ENCODE results near the gene NT5DC4. TPM values are rescaled to one million over a fixed set of nuclear protein-coding genes. Genes with fewer than 3 reads are reported as not detected.

The NT5DC4 gene
- total RNA-seq, 1 experiment from 2014 or later: 0.22 TPM

DNA sequence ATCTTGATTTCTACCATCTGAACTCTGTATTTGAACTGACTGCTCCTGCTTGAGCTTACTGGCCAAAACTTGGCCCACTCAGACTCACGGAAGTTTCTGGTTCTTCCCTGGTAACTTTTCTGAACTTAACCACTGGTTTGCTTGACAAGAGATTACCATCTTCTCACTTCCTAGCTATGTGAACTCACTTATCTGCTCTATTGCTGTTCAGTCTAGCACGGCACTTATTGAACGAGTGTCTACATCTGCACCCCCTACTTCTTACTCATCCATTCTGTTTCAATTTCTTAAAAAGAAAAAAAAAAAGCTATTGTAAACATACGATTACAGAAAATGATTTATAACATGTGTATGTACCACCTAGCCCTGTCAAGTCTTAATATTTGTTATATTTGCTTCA is 34.6 kb downstream of the NT5DC4 start:
- intact Hi-C loops (cut with micrococcal nuclease): no loop called here
- Histone ChIP-seq H3K9ac (ENCODE audit: low read length) (no peak overlapping the region), H3K4me3 (replicated peaks in 1 of 2; ENCODE audit: low read depth in 1 of 2, low read length in 2 of 2) (no peak overlapping the region), H3K27me3 (ENCODE audit: insufficient read depth, low read length) (no peaks in the 10 kb centered on the region), H3K9me2 (ENCODE audit: insufficient read depth) (no peaks in the 10 kb centered on the region), H3K36me3 (ENCODE audit: control insufficient read depth in 1 of 2, insufficient read depth in 2 of 2, low read length in 2 of 2) (peaks cover 26 to 65% of the 10 kb centered on the region in 2 experiments), H4K20me1 (ENCODE audit: insufficient read depth) (no peaks in the 10 kb centered on the region), H3K4me1 (ENCODE audit: control insufficient read depth in 1 of 2, insufficient read depth in 2 of 2, low read length in 2 of 2) (no peaks in the 10 kb centered on the region), H2AFZ (ENCODE audit: low read depth, low read length, poor library complexity, severe bottlenecking) (no peak overlapping the region), H3K9me3 (ENCODE audit: control insufficient read depth in 1 of 2, insufficient read depth in 1 of 2, low read depth in 1 of 2, low read length in 2 of 2) (no peaks in the 10 kb centered on the region), H3K79me2 (ENCODE audit: insufficient read depth, low read length) (peaks cover 20% of the 10 kb centered on the region), H3K4me2 (ENCODE audit: low read length) (no peak overlapping the region), H3K27ac (ENCODE audit: low read depth, low read length) (no peak overlapping the region)
- DNase-seq (ENCODE audit: low read depth, low spot score): no peak
- POLR2A ChIA-PET: interaction anchor here (0.6 kb wide), 1 partner anchor 95 kb away, joined by 3 read pairs; no protein-coding TSS in a partner anchor
- CTCF ChIA-PET: interaction anchor here (1.2 kb wide), 1 partner anchor 13 kb away, joined by 3 read pairs; no protein-coding TSS in a partner anchor
- RAD21 ChIA-PET (ENCODE audit: low non-redundant PET in 1 of 2, low total read pairs in 2 of 2, uncharacterized antibody in 2 of 2, unreplicated experiment in 2 of 2): no interaction called here
- BruUV-seq (replicated peaks): no TSS peak
- TF ChIP-seq FOSL1 (IDR thresholded peaks at IDR 0.05; ENCODE audit: low read depth): no peak
- TF ChIP-seq ZFX (IDR thresholded peaks at IDR 0.05): no peak
- ATAC-seq: no peak

DNA sequence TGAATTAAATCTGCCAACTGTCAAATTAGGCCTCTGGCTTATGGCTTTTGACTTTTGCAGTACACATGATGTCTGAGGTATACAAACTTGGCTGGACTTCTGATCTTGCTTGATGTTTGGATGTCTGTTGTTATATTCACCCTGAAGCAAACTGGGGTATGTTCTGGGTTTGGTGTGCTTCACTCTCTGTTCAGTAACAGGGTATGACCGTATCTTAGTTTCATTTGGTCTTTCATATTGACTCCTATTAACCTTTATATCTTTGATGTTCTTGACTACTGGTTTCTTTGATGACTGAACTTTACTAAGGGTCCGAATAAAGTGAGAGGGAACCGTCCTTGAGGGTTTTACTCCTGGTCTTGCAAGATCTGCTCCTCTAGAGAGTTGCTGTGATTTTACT is 35.4 kb downstream of the NT5DC4 start:
- Histone ChIP-seq H3K9me2 (ENCODE audit: insufficient read depth) (no peaks in the 10 kb centered on the region), H3K36me3 (ENCODE audit: control insufficient read depth in 1 of 2, insufficient read depth in 2 of 2, low read length in 2 of 2) (peaks cover 27 to 65% of the 10 kb centered on the region in 2 experiments), H3K79me2 (ENCODE audit: insufficient read depth, low read length) (peaks cover 20% of the 10 kb centered on the region), H3K9ac (ENCODE audit: low read length) (no peak overlapping the region), H2AFZ (ENCODE audit: low read depth, low read length, poor library complexity, severe bottlenecking) (no peak overlapping the region), H3K4me1 (ENCODE audit: control insufficient read depth in 1 of 2, insufficient read depth in 2 of 2, low read length in 2 of 2) (no peaks in the 10 kb centered on the region), H3K27ac (ENCODE audit: low read depth, low read length) (no peak overlapping the region), H3K4me3 (replicated peaks in 1 of 2; ENCODE audit: low read depth in 1 of 2, low read length in 2 of 2) (no peak overlapping the region), H4K20me1 (ENCODE audit: insufficient read depth) (no peaks in the 10 kb centered on the region), H3K9me3 (ENCODE audit: control insufficient read depth in 1 of 2, insufficient read depth in 1 of 2, low read depth in 1 of 2, low read length in 2 of 2) (no peaks in the 10 kb centered on the region), H3K27me3 (ENCODE audit: insufficient read depth, low read length) (no peaks in the 10 kb centered on the region), H3K4me2 (ENCODE audit: low read length) (no peak overlapping the region)
- ChIA-PET POLR2A (no interaction called here), RAD21 (ENCODE audit: low non-redundant PET in 1 of 2, low total read pairs in 2 of 2, uncharacterized antibody in 2 of 2, unreplicated experiment in 2 of 2) (no interaction called here), CTCF (interaction anchor here (1.2 kb wide), 1 partner anchor 14 kb away, joined by 3 read pairs; no protein-coding TSS in a partner anchor)
- intact Hi-C loops (cut with micrococcal nuclease): no loop called here
- ATAC-seq (no peak), DNase-seq (ENCODE audit: low read depth, low spot score) (no peak)
- no TSS peak for BruUV-seq (replicated peaks)
- TF ChIP-seq, protein P1, sequence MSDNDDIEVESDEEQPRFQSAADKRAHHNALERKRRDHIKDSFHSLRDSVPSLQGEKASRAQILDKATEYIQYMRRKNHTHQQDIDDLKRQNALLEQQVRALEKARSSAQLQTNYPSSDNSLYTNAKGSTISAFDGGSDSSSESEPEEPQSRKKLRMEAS (IDR thresholded peaks at IDR 0.05): no peak

DNA sequence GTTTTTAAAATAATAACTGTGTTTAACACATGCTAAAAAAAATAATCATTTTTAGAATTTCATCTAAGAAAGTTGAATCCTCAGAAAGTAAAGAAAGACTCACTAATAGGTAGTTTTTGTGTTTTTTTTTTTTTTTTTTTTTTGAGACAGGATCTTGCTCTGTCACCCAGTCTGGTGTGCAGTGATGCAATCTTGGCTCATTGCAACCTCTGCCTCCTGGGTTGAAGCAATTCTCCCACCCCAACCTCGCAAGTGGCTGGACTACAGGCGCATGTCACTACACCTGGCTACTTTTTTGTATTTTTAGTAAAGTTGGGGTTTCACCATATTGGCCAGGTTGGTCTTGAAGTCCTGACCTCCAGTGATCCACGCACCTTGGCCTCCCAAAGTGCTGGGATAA is 36.4 kb downstream of the NT5DC4 start:
- peaks cover 26 to 66% of the 10 kb centered on the region in 2 experiments for H3K36me3 ChIP-seq (ENCODE audit: control insufficient read depth in 1 of 2, insufficient read depth in 2 of 2, low read length in 2 of 2)
- POLR2A ChIA-PET: no interaction called here
- CTCF ChIA-PET: no interaction called here

More for the DNA sequence above, 36.4 kb downstream of the NT5DC4 start:
- RAD21 ChIA-PET (ENCODE audit: low non-redundant PET in 1 of 2, low total read pairs in 2 of 2, uncharacterized antibody in 2 of 2, unreplicated experiment in 2 of 2): no interaction called here
- TF ChIP-seq ELF1 (IDR thresholded peaks at IDR 0.05; ENCODE audit: borderline replicate concordance, low read depth): no peak
- TF ChIP-seq ZNF274 (IDR thresholded peaks at IDR 0.05; ENCODE audit: low read depth, low read length): no peak
- no peak for TF ChIP-seq SP1 (IDR thresholded peaks at IDR 0.05; ENCODE audit: low read depth)
- TF ChIP-seq CBX3 (IDR thresholded peaks at IDR 0.05; ENCODE audit: low read depth): no peak
- TF ChIP-seq EGR1 (IDR thresholded peaks at IDR 0.05; ENCODE audit: low read depth): no peak
- TF ChIP-seq RAD21 (IDR thresholded peaks at IDR 0.05; ENCODE audit: low read depth): no peak
- TF ChIP-seq POLR2A (IDR thresholded peaks at IDR 0.05; ENCODE audit: borderline replicate concordance, extremely low read depth, insufficient read depth, insufficient read length): no peak
- TF ChIP-seq EZH2 (IDR thresholded peaks at IDR 0.05): no peak
- Histone ChIP-seq H3K9me3 (ENCODE audit: control insufficient read depth in 1 of 2, insufficient read depth in 1 of 2, low read depth in 1 of 2, low read length in 2 of 2) (no peaks in the 10 kb centered on the region), H3K9ac (ENCODE audit: low read length) (no peak overlapping the region), H3K4me3 (replicated peaks in 1 of 2; ENCODE audit: low read depth in 1 of 2, low read length in 2 of 2) (no peak overlapping the region), H3K27ac (ENCODE audit: low read depth, low read length) (no peak overlapping the region), H3K27me3 (ENCODE audit: insufficient read depth, low read length) (no peaks in the 10 kb centered on the region), H3K4me1 (ENCODE audit: control insufficient read depth in 1 of 2, insufficient read depth in 2 of 2, low read length in 2 of 2) (no peaks in the 10 kb centered on the region), H3K9me2 (ENCODE audit: insufficient read depth) (no peaks in the 10 kb centered on the region), H3K4me2 (ENCODE audit: low read length) (no peak overlapping the region), H3K79me2 (ENCODE audit: insufficient read depth, low read length) (peaks cover 30% of the 10 kb centered on the region), H2AFZ (ENCODE audit: low read depth, low read length, poor library complexity, severe bottlenecking) (no peak overlapping the region), H4K20me1 (ENCODE audit: insufficient read depth) (no peaks in the 10 kb centered on the region; the same call in 1 of the 2 replicates)
- no peak for DNase-seq (ENCODE audit: low read depth, low spot score)
- ATAC-seq: no peak
- BruUV-seq (replicated peaks): no TSS peak
- intact Hi-C loops (cut with micrococcal nuclease): no loop called here
